IMR-90 (cell line): ENCODE measurements around the gene EYS. TPM values are rescaled to one million over a fixed set of nuclear protein-coding genes. Genes with fewer than 3 reads are reported as not detected.

Experiments used
- ATAC-seq: fragments of 200-7000 bp; cut with Tn5 transposase; 2 replicates; pipeline ENCODE4 v1.9.1; 2020; ENCODE audit warnings: low read depth, mild to moderate bottlenecking, moderate library complexity
- BruUV-seq: library from RNA; stranded (reverse); fragments of 400-500 nt; replicated peaks from 2 replicates; lab custom pipeline; 2021; lab: Mats Ljungman, UMichigan
- CTCF ChIA-PET: fragments of 300-600 bp; formaldehyde crosslinking; extraction: SDS; loops from one replicate; lab custom pipeline; 2021; ENCODE audit warnings: antibody characterized with exemption; lab: Yijun Ruan, JAX
- POLR2A ChIA-PET: fragments of 300-600 bp; sonication (Branson Sonifier 250); formaldehyde crosslinking; loops from one replicate; lab custom pipeline; 2022; ENCODE audit warnings: antibody characterized with exemption; ENCODE audit not compliant: unreplicated experiment; lab: Charles Lee
- DNase-seq: peaks from one replicate; pipeline ENCODE4 v3.0.0; 2013
- H2AFZ ChIP-seq: replicated peaks from 2 replicates; pipeline ENCODE3; 2013; ENCODE audit warnings: low read length, mild to moderate bottlenecking; ENCODE audit not compliant: poor library complexity
- H2AK5ac ChIP-seq: 2 replicates; pipeline ENCODE4 v1.6.1; 2013; ENCODE audit warnings: low read depth, low read length, inconsistent platforms
- H2AK9ac ChIP-seq: replicated peaks from 2 replicates; pipeline ENCODE3; 2013; ENCODE audit warnings: mild to moderate bottlenecking, low read depth, low read length, moderate library complexity; ENCODE audit not compliant: poor library complexity
- H2BK120ac ChIP-seq: 2 replicates; pipeline ENCODE4 v1.6.1; 2013; ENCODE audit warnings: low read depth, low read length, inconsistent platforms
- H2BK15ac ChIP-seq: 3 replicates; pipeline ENCODE4 v1.6.1; 2013; ENCODE audit warnings: low read depth, low read length, inconsistent platforms
- H2BK20ac ChIP-seq: 2 replicates; pipeline ENCODE4 v1.6.1; 2013; ENCODE audit warnings: low read depth, mild to moderate bottlenecking, inconsistent platforms, low read length, moderate library complexity
- H2BK5ac ChIP-seq: 2 replicates; pipeline ENCODE4 v1.6.1; 2013; ENCODE audit warnings: mild to moderate bottlenecking, low read depth, low read length, inconsistent platforms; ENCODE audit not compliant: poor library complexity, severe bottlenecking
- H3K14ac ChIP-seq: replicated peaks from 2 replicates; pipeline ENCODE4 v1.6.1; 2013; ENCODE audit warnings: low read depth, low read length, inconsistent platforms
- H3K18ac ChIP-seq: 2 replicates; pipeline ENCODE4 v1.6.1; 2013; ENCODE audit warnings: low read depth, low read length, control low read depth
- H3K23ac ChIP-seq: 2 replicates; pipeline ENCODE4 v1.6.1; 2013; ENCODE audit warnings: low read depth, low read length, inconsistent platforms
- H3K27ac ChIP-seq: 2 replicates; pipeline ENCODE4 v1.5.1; 2013; ENCODE audit warnings: mild to moderate bottlenecking, control low read depth, low read length; ENCODE audit not compliant: insufficient read depth
- H3K27me3 ChIP-seq: 2 replicates; pipeline ENCODE4 v1.6.1; 2013; ENCODE audit warnings: low read length; ENCODE audit not compliant: control insufficient read depth, insufficient read depth
- H3K36me3 ChIP-seq: 2 replicates; pipeline ENCODE4 v1.6.1; 2013; ENCODE audit warnings: low read length, mixed read lengths; ENCODE audit not compliant: control insufficient read depth, insufficient read depth
- H3K4ac ChIP-seq: 2 replicates; pipeline ENCODE4 v1.6.1; 2013; ENCODE audit warnings: low read depth, low read length, inconsistent platforms
- H3K4me1 ChIP-seq: 2 replicates; pipeline ENCODE4 v1.6.1; 2013; ENCODE audit warnings: low read length, mixed read lengths; ENCODE audit not compliant: control insufficient read depth, insufficient read depth
- H3K4me2 ChIP-seq: 2 replicates; pipeline ENCODE4 v1.6.1; 2013; ENCODE audit warnings: low read depth, mild to moderate bottlenecking, control low read depth, low read length, moderate library complexity
- H3K4me3 ChIP-seq: 2 replicates; pipeline ENCODE4 v1.5.1; 2013; ENCODE audit warnings: low read depth, mild to moderate bottlenecking, control low read depth, low read length, moderate library complexity; ENCODE audit not compliant: insufficient read depth
- H3K56ac ChIP-seq: 2 replicates; pipeline ENCODE4 v1.6.1; 2013; ENCODE audit warnings: low read length, inconsistent platforms; ENCODE audit not compliant: insufficient read depth; ENCODE audit errors: extremely low read depth
- H3K79me1 ChIP-seq, 2 experiments: 2 replicates each; pipeline ENCODE4 v1.6.1; 2013; ENCODE audit warnings: low read length in 2 of 2, inconsistent platforms in 1 of 2, low read depth in 1 of 2
- H3K9ac ChIP-seq: 2 replicates; pipeline ENCODE4 v1.6.1; 2013; ENCODE audit warnings: low read depth, low read length, control low read depth
- H3K9me1 ChIP-seq: 2 replicates; pipeline ENCODE4 v1.6.1; 2013; ENCODE audit warnings: low read length, inconsistent platforms; ENCODE audit not compliant: insufficient read depth
- H3K9me3 ChIP-seq: 2 replicates; pipeline ENCODE4 v1.6.1; 2013; ENCODE audit warnings: low read length; ENCODE audit not compliant: control insufficient read depth, insufficient read depth
- H4K20me1 ChIP-seq: 2 replicates; pipeline ENCODE4 v1.6.1; 2013; ENCODE audit warnings: low read length, inconsistent platforms; ENCODE audit not compliant: insufficient read depth
- H4K5ac ChIP-seq: 2 replicates; pipeline ENCODE4 v1.6.1; 2013; ENCODE audit warnings: mild to moderate bottlenecking, low read depth, low read length, control low read depth
- H4K8ac ChIP-seq, 2 experiments: 2 replicates each; pipeline ENCODE4 v1.6.1; 2013; ENCODE audit warnings: low read depth in 2 of 2, low read length in 2 of 2, control low read depth in 1 of 2, inconsistent platforms in 1 of 2
- H4K91ac ChIP-seq: 2 replicates; pipeline ENCODE4 v1.6.1; 2013; ENCODE audit warnings: low read depth, low read length, inconsistent platforms; ENCODE audit not compliant: insufficient read depth
- BHLHE40 ChIP-seq: fragments of 150-350 bp; IDR thresholded peaks from 2 replicates; pipeline ENCODE4 v1.6.1; 2016; ENCODE audit warnings: mild to moderate bottlenecking, low read depth, low read length
- CEBPB ChIP-seq: IDR thresholded peaks from 2 replicates; pipeline ENCODE4 v1.6.1; 2012; ENCODE audit warnings: low read depth, low read length, improper control_type of control experiment
- CTCF ChIP-seq: conservative IDR thresholded peaks from 2 replicates; pipeline ENCODE4 v1.5.1; 2012; ENCODE audit warnings: mild to moderate bottlenecking, low read depth, low read length, improper control_type of control experiment
- ELK1 ChIP-seq: fragments of 150-350 bp; IDR thresholded peaks from 2 replicates; pipeline ENCODE4 v1.6.1; 2016; ENCODE audit warnings: low read depth, mild to moderate bottlenecking, low read length, moderate library complexity, borderline replicate concordance
- FOS ChIP-seq: fragments of 150-350 bp; IDR thresholded peaks from 2 replicates; pipeline ENCODE4 v1.6.1; 2016; ENCODE audit warnings: low read depth, low read length
- MAZ ChIP-seq: IDR thresholded peaks from 2 replicates; pipeline ENCODE4 v1.6.1; 2012; ENCODE audit warnings: low read depth, mild to moderate bottlenecking, low read length, improper control_type of control experiment, moderate library complexity, borderline replicate concordance
- NFE2L2 ChIP-seq: fragments of 150-350 bp; IDR thresholded peaks from 2 replicates; pipeline ENCODE4 v1.6.1; 2016; ENCODE audit warnings: low read depth, mild to moderate bottlenecking, low read length
- RAD21 ChIP-seq: IDR thresholded peaks from 2 replicates; pipeline ENCODE4 v1.6.1; 2012; ENCODE audit warnings: low read length, improper control_type of control experiment
- RCOR1 ChIP-seq: IDR thresholded peaks from 2 replicates; pipeline ENCODE4 v1.6.1; 2012; ENCODE audit warnings: mild to moderate bottlenecking, low read length, improper control_type of control experiment; ENCODE audit not compliant: insufficient replicate concordance
- RFX5 ChIP-seq: IDR thresholded peaks from 2 replicates; pipeline ENCODE4 v1.8.0; 2012; ENCODE audit warnings: low read depth, mild to moderate bottlenecking, low read length, moderate library complexity
- USF2 ChIP-seq: fragments of 150-350 bp; IDR thresholded peaks from 2 replicates; pipeline ENCODE4 v1.6.1; 2017; ENCODE audit warnings: mild to moderate bottlenecking, antibody characterized with exemption, low read length, low read depth
- WGBS, 2 experiments: methylation state at CpG; one replicate each; pipeline versions ENCODE4 v1.1.5 to v1.1.7; 2013; ENCODE audit warnings: missing lambda C conversion rate in 2 of 2; ENCODE audit not compliant: insufficient read length in 1 of 2; ENCODE audit errors: extremely low coverage in 2 of 2; 5-methylcytosine and 5-hydroxymethylcytosine counted together
- dilution Hi-C: fragments of 300-500 bp; cut with HindIII; formaldehyde crosslinking; loops from one replicate; pipeline ENCODE4 v1.14.3; 2018; ENCODE audit warnings: low sequenced_read_pairs; ENCODE audit not compliant: unreplicated experiment
- in situ Hi-C: fragments of 300-500 bp; cut with MboI; formaldehyde crosslinking; loops from 3 replicates; pipeline ENCODE4 v1.14.3; 2019; ENCODE audit warnings: low sequenced_read_pairs, inconsistent platforms, mixed read lengths
- intact Hi-C: fragments of 100-400 bp; cut with micrococcal nuclease; formaldehyde crosslinking; loops from 2 replicates; pipeline ENCODE4 v1.10.0; 2022
- polyA plus RNA-seq, 3 experiments: library from polyadenylated mRNA; depleted of rRNA; stranded (reverse); fragments of >200 nt; gene quantifications; 2 replicates each; pipeline ENCODE4 v1.2.3, GENCODE V29; 2012; ENCODE audit warnings: low replicate concordance in 1 of 3
- total RNA-seq: library from RNA; depleted of rRNA; stranded (reverse); fragments of >200 nt; gene quantifications from 2 replicates; pipeline ENCODE4 v1.2.3, GENCODE V29; 2012

EYS gene
- total and polyA plus RNA-seq, 2 of the 4 experiments (the other 2 are of a cell fraction), result under 0.01 TPM; not detected in 1

- H2BK5ac ChIP-seq, result no peak overlapping the region
- H3K4me3 ChIP-seq, result no peak overlapping the region
- H3K23ac ChIP-seq, result no peak overlapping the region
- H3K9me3 ChIP-seq, result no peaks in the 10 kb centered on the region
- no peak overlapping the region for H2BK120ac ChIP-seq
- H3K9ac ChIP-seq, result no peak overlapping the region
- no peak overlapping the region for H3K56ac ChIP-seq
- H3K9me1 ChIP-seq, result no peaks in the 10 kb centered on the region
- no peak overlapping the region for H3K18ac ChIP-seq
- no peak overlapping the region for H3K14ac ChIP-seq
- no peak overlapping the region for H3K4me2 ChIP-seq
- in situ Hi-C loops, result no loop called here
- H2BK20ac ChIP-seq, result no peak overlapping the region
- TF ChIP-seq CTCF (no peak), NFE2L2 (no peak), USF2 (no peak), RCOR1 (no peak), BHLHE40 (no peak), RFX5 (no peak), MAZ (no peak), ELK1 (no peak), FOS (no peak), RAD21 (no peak), CEBPB (no peak)
- no peak for DNase-seq
- no peaks in the 10 kb centered on the region for H3K27me3 ChIP-seq
- WGBS, 2 experiments, result no CpG with 5 or more reads among the region's 2 CpGs
- H3K79me1 ChIP-seq, result no peaks in the 10 kb centered on the region
- H3K4me1 ChIP-seq, result no peaks in the 10 kb centered on the region
- no peak overlapping the region for H4K8ac ChIP-seq
- intact Hi-C loops, result no loop called here
- H2AK5ac ChIP-seq, result no peak overlapping the region
- H4K5ac ChIP-seq, result no peak overlapping the region
- H2AK9ac ChIP-seq, result no peak overlapping the region
- BruUV-seq, result no TSS peak
- H2BK15ac ChIP-seq, result no peak overlapping the region
- no peaks in the 10 kb centered on the region for H4K20me1 ChIP-seq
- no peak for ATAC-seq
- ChIA-PET POLR2A (no interaction called here), CTCF (no interaction called here)
- dilution Hi-C loops, result no loop called here
- no peaks in the 10 kb centered on the region for H3K36me3 ChIP-seq
- H3K4ac ChIP-seq, result no peak overlapping the region
- H3K27ac ChIP-seq, result no peak overlapping the region
- no peak overlapping the region for H4K91ac ChIP-seq
- no peak overlapping the region for H2AFZ ChIP-seq
Measured at GRCh38 chr6:64807785-64808184, 899.2 kb downstream of the EYS start.
